Tibial nerve (tissue), 4 donors: Measurements from ENCODE around the gene AKNA.
A peak's percentile ranks its signal among the peaks of the same experiment; 100 is the strongest.

Experiments
- EP300 ChIP-seq, 2 donors: sonication (generic); formaldehyde crosslinking; IDR thresholded peaks; one replicate each; pipeline ENCODE4 v1.6.1; 2017; ENCODE audit warnings: antibody characterized with exemption in 2 of 2, mild to moderate bottlenecking in 1 of 2
- POLR2A ChIP-seq, 2 donors: fragments of 450-650 bp; IDR thresholded peaks; one replicate each; pipeline ENCODE4 v1.6.1; 2017; ENCODE audit warnings: antibody characterized with exemption in 2 of 2, mild to moderate bottlenecking in 2 of 2, moderate library complexity in 2 of 2
- TF ChIP-seq, protein P1 (sequence below), 5 experiments: fragments of 200-600 bp in 3 of 5; fragments of 450-650 bp in 2 of 5; sonication (generic) in 3 of 5; IDR thresholded peaks; one replicate each; pipeline ENCODE4 v1.5.1; 2016 to 2019; ENCODE audit warnings: antibody characterized with exemption in 5 of 5, mild to moderate bottlenecking in 3 of 5, moderate library complexity in 2 of 5

DNA sequence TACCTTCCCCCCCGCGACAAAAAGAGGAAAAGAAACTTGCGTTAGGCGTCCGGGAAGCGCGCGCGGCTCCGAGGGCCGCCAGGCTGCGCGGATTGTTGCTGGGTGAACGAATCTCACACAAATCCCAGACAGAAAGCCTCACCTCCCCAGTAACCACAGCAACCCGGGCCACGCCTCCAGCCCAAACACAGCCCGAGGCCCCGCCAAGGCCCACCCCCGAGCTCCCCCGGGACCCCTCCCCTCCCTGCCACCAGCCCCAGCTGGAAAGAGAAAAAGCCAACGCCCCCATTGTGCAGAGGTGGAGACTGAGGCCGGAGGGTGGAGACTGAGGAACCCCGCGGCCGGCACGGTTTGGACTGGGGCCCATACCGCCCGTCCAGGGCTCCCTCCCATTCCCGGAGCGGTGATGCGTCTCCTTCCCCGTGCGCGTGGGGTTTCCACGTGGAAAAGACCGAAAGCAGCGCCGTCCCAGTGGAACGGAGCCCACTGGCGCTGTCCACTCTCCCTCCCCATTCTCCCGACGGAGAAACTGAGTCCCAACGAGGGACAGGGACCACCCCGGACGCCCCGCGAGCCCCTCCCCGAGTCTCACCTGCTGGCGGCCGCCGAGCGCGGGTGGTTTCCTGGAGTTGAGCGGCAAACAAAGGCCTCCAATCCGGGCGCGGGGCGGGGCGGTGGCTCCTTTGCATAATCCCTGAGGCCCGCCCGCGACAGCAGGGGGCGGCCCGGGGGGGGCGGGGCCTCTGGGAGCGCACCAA, 10.2 kb upstream of the AKNA start:
- TF ChIP-seq, protein P1, sequence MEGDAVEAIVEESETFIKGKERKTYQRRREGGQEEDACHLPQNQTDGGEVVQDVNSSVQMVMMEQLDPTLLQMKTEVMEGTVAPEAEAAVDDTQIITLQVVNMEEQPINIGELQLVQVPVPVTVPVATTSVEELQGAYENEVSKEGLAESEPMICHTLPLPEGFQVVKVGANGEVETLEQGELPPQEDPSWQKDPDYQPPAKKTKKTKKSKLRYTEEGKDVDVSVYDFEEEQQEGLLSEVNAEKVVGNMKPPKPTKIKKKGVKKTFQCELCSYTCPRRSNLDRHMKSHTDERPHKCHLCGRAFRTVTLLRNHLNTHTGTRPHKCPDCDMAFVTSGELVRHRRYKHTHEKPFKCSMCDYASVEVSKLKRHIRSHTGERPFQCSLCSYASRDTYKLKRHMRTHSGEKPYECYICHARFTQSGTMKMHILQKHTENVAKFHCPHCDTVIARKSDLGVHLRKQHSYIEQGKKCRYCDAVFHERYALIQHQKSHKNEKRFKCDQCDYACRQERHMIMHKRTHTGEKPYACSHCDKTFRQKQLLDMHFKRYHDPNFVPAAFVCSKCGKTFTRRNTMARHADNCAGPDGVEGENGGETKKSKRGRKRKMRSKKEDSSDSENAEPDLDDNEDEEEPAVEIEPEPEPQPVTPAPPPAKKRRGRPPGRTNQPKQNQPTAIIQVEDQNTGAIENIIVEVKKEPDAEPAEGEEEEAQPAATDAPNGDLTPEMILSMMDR (IDR thresholded peaks at IDR 0.05), result peak in 2 of 5 experiments; percentile 15 to 47
- TF ChIP-seq POLR2A (IDR thresholded peaks at IDR 0.05) (peak; percentile 17 to 80), EP300 (IDR thresholded peaks at IDR 0.05) (peak; percentile 36 to 85)
